ENCODE measurements around the gene SLC12A6. TPM values are rescaled to one million over a fixed set of nuclear protein-coding genes. Genes with fewer than 3 reads are reported as not detected.
A peak's percentile ranks its signal among the peaks of the same experiment; 100 is the strongest.

SLC12A6 gene
- total RNA-seq, 2 donors from 2014 or later: 58.3 to 82.9 TPM

GRCh38 chr15:34325368-34325767 lies 12.2 kb downstream of the SLC12A6 start:
- DNase-seq (ENCODE audit: low spot score) (no peak), ATAC-seq (ENCODE audit: insufficient number of reproducible peaks, low FRiP score, low read depth) (no peak)
- H3K4me1 ChIP-seq (ENCODE audit: control insufficient read depth in 1 of 2, low read depth in 2 of 2): peaks cover 13 to 39% of the 10 kb centered on the region in 2 donors
- no peaks in the 10 kb centered on the region for H3K36me3 ChIP-seq
- no peaks in the 10 kb centered on the region for H3K9me3 ChIP-seq
- peak overlapping the region in 1 of 2 donors; percentile 52 for H3K27ac ChIP-seq
- no peak for TF ChIP-seq CTCF (IDR thresholded peaks at IDR 0.05)
- no peak overlapping the region for H3K4me3 ChIP-seq
- H3K27me3 ChIP-seq (replicated peaks; ENCODE audit: insufficient read depth): no peaks in the 10 kb centered on the region

GRCh38 chr15:34324933-34325332 lies 12.6 kb downstream of the SLC12A6 start:
- H3K27ac ChIP-seq: peak overlapping the region in 1 of 2 donors; percentile 52
- TF ChIP-seq CTCF (IDR thresholded peaks at IDR 0.05): no peak
- ATAC-seq (ENCODE audit: insufficient number of reproducible peaks, low FRiP score, low read depth) (no peak), DNase-seq (ENCODE audit: low spot score) (no peak)
- no peaks in the 10 kb centered on the region for H3K27me3 ChIP-seq (replicated peaks; ENCODE audit: insufficient read depth)
- no peaks in the 10 kb centered on the region for H3K9me3 ChIP-seq
- peaks cover 13 to 37% of the 10 kb centered on the region in 2 donors for H3K4me1 ChIP-seq (ENCODE audit: control insufficient read depth in 1 of 2, low read depth in 2 of 2)
- H3K36me3 ChIP-seq: no peaks in the 10 kb centered on the region
- no peak overlapping the region for H3K4me3 ChIP-seq

GRCh38 chr15:34323217-34323616 lies 14.4 kb downstream of the SLC12A6 start:
- Histone ChIP-seq H3K36me3 (no peaks in the 10 kb centered on the region), H3K27me3 (replicated peaks; ENCODE audit: insufficient read depth) (no peaks in the 10 kb centered on the region), H3K4me1 (ENCODE audit: control insufficient read depth in 1 of 2, low read depth in 2 of 2) (peaks cover 9 to 33% of the 10 kb centered on the region in 2 donors), H3K27ac (no peak overlapping the region), H3K9me3 (no peaks in the 10 kb centered on the region), H3K4me3 (no peak overlapping the region)
- no peak for DNase-seq (ENCODE audit: low spot score)
- ATAC-seq (ENCODE audit: insufficient number of reproducible peaks, low FRiP score, low read depth): no peak
- no peak for TF ChIP-seq CTCF (IDR thresholded peaks at IDR 0.05)

DNA sequence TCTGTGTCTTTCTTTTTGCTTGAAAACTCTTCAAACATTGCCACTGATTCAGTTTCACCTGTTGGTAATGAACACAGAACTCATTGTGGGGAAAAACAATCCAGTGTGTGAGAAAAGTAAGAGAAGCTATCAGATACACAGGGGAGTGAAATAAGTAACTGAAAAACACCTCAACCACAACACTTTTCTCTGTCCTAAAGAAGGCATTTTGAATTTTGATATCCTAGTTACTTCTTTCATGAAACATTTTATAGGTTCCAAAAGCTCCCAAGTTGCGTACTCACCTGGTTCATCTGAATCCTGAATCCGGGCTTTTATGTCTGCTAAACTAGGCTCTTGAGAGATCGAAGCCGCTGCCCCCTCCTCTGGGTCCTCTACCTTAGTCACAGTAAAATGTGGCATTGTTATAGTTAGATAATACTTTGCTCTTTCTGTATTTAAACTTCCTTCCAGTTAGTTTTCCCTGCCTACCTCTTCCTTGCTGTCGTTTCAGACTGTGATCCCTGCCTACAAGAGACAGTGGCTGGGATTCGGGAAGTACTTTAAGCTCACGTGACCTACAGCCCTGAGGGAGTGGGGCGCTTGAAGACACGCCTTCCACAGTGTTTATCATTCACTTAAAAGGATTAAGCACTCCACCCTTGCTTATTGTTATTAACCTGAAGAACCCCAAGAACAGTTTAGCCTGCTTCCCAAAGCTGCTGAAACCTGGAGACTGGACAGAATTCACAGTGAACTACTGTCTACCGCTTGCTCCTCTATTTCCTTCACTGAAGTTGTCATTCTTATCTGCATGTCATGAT lies 19.1 kb downstream of the SLC12A6 start:
- TF ChIP-seq CTCF (IDR thresholded peaks at IDR 0.05): no peak
- Histone ChIP-seq H3K9me3 (no peaks in the 10 kb centered on the region), H3K27me3 (replicated peaks; ENCODE audit: insufficient read depth) (no peaks in the 10 kb centered on the region), H3K27ac (peak overlapping the region; percentile 58 to 88), H3K4me3 (peak overlapping the region; percentile 81), H3K4me1 (ENCODE audit: control insufficient read depth in 1 of 2, low read depth in 2 of 2) (peaks cover 19 to 34% of the 10 kb centered on the region in 2 donors), H3K36me3 (no peaks in the 10 kb centered on the region)
- DNase-seq (ENCODE audit: low spot score) (no peak), ATAC-seq (ENCODE audit: insufficient number of reproducible peaks, low FRiP score, low read depth) (peak; percentile 40)

GRCh38 chr15:34314491-34315490 lies 22.8 kb downstream of the SLC12A6 start:
- Histone ChIP-seq H3K27me3 (replicated peaks; ENCODE audit: insufficient read depth) (no peaks in the 10 kb centered on the region), H3K4me1 (ENCODE audit: control insufficient read depth in 1 of 2, low read depth in 2 of 2) (peaks cover 19 to 34% of the 10 kb centered on the region in 2 donors), H3K4me3 (no peak overlapping the region), H3K36me3 (no peaks in the 10 kb centered on the region), H3K27ac (no peak overlapping the region), H3K9me3 (no peaks in the 10 kb centered on the region)
- ATAC-seq (ENCODE audit: insufficient number of reproducible peaks, low FRiP score, low read depth): no peak
- no peak for DNase-seq (ENCODE audit: low spot score)
- TF ChIP-seq CTCF (IDR thresholded peaks at IDR 0.05): no peak

All from thoracic aorta (tissue), 2 donors.